Measurements from ENCODE around the gene TTN.

GRCh38 chr2:178829981-178830380 is 22.8 kb upstream of the TTN start:
- TF ChIP-seq CTCF (IDR thresholded peaks at IDR 0.05) (no peak), POLR2A (IDR thresholded peaks at IDR 0.05) (no peak)

All from esophagus squamous epithelium (tissue), 4 donors.